KMS-11 (cell line): ENCODE results near the gene SERPINA4.

Experiments used
- H2AFZ ChIP-seq: fragments of 200-600 bp; sonication (generic); 2 replicates; pipeline ENCODE4 v1.6.1; 2016; ENCODE audit warnings: antibody characterized with exemption, mixed run types, low read depth
- H3K27ac ChIP-seq: fragments of 200-600 bp; sonication (generic); 2 replicates; pipeline ENCODE4 v1.6.1; 2016; ENCODE audit warnings: mild to moderate bottlenecking, mixed run types
- H3K27me3 ChIP-seq: fragments of 200-600 bp; sonication (generic); 2 replicates; pipeline ENCODE4 v1.6.1; 2017; ENCODE audit warnings: mild to moderate bottlenecking, low read depth, mixed run types, moderate library complexity; ENCODE audit not compliant: insufficient read depth
- H3K36me3 ChIP-seq: fragments of 200-600 bp; sonication (generic); 2 replicates; pipeline ENCODE4 v1.6.1; 2017; ENCODE audit warnings: mild to moderate bottlenecking, mixed run types; ENCODE audit not compliant: insufficient read depth
- H3K4me1 ChIP-seq: fragments of 200-600 bp; sonication (generic); 2 replicates; pipeline ENCODE4 v1.6.1; 2016; ENCODE audit warnings: mild to moderate bottlenecking, low read depth, mixed run types; ENCODE audit not compliant: poor library complexity, severe bottlenecking
- H3K4me2 ChIP-seq: fragments of 200-600 bp; sonication (generic); 2 replicates; pipeline ENCODE4 v1.7.0; 2016; ENCODE audit warnings: mild to moderate bottlenecking, mixed run types
- H3K4me3 ChIP-seq: fragments of 200-600 bp; sonication (generic); IDR thresholded peaks from 2 replicates; pipeline ENCODE4 v1.6.1; 2017; ENCODE audit warnings: low read depth, low read length, mixed read lengths; ENCODE audit not compliant: insufficient read depth
- H3K79me2 ChIP-seq: fragments of 200-600 bp; sonication (generic); 2 replicates; pipeline ENCODE4 v1.6.1; 2016; ENCODE audit warnings: low read depth, mixed run types; ENCODE audit not compliant: insufficient read depth
- H3K9ac ChIP-seq: fragments of 200-600 bp; sonication (generic); 2 replicates; pipeline ENCODE4 v1.6.1; 2016; ENCODE audit warnings: mild to moderate bottlenecking, mixed run types
- H4K20me1 ChIP-seq: fragments of 200-600 bp; sonication (generic); 2 replicates; pipeline ENCODE4 v1.6.1; 2016; ENCODE audit warnings: mild to moderate bottlenecking, mixed run types; ENCODE audit not compliant: insufficient read depth
- TF ChIP-seq, protein P1 (sequence below): fragments of 200-600 bp; sonication (generic); conservative IDR thresholded peaks from 2 replicates; pipeline ENCODE4 v1.6.1; 2017; ENCODE audit warnings: low read depth, mild to moderate bottlenecking, antibody characterized with exemption, low read length, moderate library complexity, mixed read lengths

SERPINA4 gene

DNA sequence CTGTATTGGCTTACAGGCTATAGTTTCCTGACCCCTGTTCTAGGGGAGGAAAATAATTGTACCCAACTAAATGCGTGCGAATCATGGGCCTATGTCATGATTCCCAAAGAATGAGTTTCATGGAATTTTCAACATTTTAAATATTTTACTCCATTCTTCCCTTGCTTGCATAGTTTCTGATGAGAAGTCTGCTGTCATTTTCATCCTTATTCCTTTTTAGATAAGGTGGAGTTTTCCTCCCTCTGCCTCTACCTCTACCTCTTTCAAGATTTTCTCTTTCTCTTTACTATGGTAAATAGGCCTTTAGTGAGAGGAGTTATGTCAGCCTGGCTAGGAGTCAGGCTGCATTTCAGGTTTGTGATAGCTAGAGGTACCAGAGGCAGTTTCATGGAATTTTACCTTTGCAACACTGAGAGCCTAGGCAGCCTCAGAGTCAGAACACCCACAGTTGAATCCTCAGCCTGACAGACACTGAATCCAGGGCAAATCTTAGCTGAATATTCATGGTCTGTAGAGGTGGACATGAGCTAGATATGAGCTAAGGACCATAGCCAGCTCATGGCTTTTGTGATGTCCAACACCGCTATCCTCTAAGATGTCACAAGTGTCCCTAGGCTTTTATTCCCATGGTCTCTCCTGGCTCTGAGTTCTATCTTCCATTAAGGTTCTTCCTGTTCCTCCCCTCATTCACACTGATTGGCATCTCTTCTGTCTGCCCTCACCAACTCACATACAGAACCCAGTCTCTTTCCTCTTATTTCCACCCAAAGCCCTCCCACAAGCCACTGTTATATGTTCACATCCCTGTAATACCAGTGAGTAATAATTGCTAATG, 57.0 kb downstream of the SERPINA4 start:
- Histone ChIP-seq H3K4me2 (no peak overlapping the region), H2AFZ (no peak overlapping the region), H3K4me3 (no peak overlapping the region), H3K4me1 (no peaks in the 10 kb centered on the region), H4K20me1 (no peaks in the 10 kb centered on the region), H3K79me2 (no peaks in the 10 kb centered on the region), H3K27ac (no peak overlapping the region), H3K36me3 (no peaks in the 10 kb centered on the region), H3K27me3 (no peaks in the 10 kb centered on the region), H3K9ac (no peak overlapping the region)
- TF ChIP-seq, protein P1, sequence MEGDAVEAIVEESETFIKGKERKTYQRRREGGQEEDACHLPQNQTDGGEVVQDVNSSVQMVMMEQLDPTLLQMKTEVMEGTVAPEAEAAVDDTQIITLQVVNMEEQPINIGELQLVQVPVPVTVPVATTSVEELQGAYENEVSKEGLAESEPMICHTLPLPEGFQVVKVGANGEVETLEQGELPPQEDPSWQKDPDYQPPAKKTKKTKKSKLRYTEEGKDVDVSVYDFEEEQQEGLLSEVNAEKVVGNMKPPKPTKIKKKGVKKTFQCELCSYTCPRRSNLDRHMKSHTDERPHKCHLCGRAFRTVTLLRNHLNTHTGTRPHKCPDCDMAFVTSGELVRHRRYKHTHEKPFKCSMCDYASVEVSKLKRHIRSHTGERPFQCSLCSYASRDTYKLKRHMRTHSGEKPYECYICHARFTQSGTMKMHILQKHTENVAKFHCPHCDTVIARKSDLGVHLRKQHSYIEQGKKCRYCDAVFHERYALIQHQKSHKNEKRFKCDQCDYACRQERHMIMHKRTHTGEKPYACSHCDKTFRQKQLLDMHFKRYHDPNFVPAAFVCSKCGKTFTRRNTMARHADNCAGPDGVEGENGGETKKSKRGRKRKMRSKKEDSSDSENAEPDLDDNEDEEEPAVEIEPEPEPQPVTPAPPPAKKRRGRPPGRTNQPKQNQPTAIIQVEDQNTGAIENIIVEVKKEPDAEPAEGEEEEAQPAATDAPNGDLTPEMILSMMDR = no peak

DNA sequence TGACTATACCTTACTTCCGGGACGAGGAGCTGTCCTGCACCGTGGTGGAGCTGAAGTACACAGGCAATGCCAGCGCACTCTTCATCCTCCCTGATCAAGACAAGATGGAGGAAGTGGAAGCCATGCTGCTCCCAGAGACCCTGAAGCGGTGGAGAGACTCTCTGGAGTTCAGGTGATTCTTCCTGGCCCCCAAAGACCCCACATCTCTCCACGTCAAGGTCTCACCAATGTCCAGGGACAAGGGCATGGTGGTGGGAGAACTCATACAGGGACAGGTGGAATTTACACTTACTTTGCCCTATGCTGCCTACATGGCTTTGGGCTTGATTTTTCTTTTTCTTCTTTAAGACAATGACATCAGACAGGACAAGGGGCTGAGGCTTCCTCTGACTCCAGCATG, 58.1 kb downstream of the SERPINA4 start:
- Histone ChIP-seq H3K79me2 (no peaks in the 10 kb centered on the region), H3K9ac (no peak overlapping the region), H3K4me3 (no peak overlapping the region), H3K36me3 (no peaks in the 10 kb centered on the region), H2AFZ (no peak overlapping the region), H3K4me2 (no peak overlapping the region), H3K27ac (no peak overlapping the region), H3K4me1 (no peaks in the 10 kb centered on the region), H4K20me1 (no peaks in the 10 kb centered on the region), H3K27me3 (no peaks in the 10 kb centered on the region)
- TF ChIP-seq, protein P1 = no peak
